Liver (tissue), 9 donors: ENCODE measurements around the gene SLK. TPM values are rescaled to one million over a fixed set of nuclear protein-coding genes. Genes with fewer than 3 reads are reported as not detected.

Experiments used
- DNase-seq: peaks from one replicate; pipeline ENCODE4 v3.0.0-alpha.2; 2017; ENCODE audit warnings: low spot score
- H3K27ac ChIP-seq, 2 donors: one replicate each; pipeline ENCODE4 v1.7.0; 2013; ENCODE audit warnings: inconsistent platforms in 2 of 2, low read length in 2 of 2, control low read depth in 1 of 2, low read depth in 1 of 2, mild to moderate bottlenecking in 1 of 2
- H3K27me3 ChIP-seq, 4 donors: one replicate each; pipeline versions ENCODE4 v1.6.1 to v1.7.0; 2013; ENCODE audit warnings: low read length in 3 of 4, inconsistent platforms in 1 of 4, mild to moderate bottlenecking in 1 of 4, moderate library complexity in 1 of 4; ENCODE audit not compliant: control insufficient read depth in 4 of 4, insufficient read depth in 4 of 4
- H3K36me3 ChIP-seq, 4 donors: one replicate each; pipeline versions ENCODE4 v1.6.1 to v1.7.0; 2013; ENCODE audit warnings: low read length in 3 of 4, mild to moderate bottlenecking in 3 of 4, low read depth in 1 of 4, moderate library complexity in 1 of 4; ENCODE audit not compliant: control insufficient read depth in 4 of 4, insufficient read depth in 3 of 4
- H3K4me1 ChIP-seq, 4 donors: one replicate each; pipeline versions ENCODE4 v1.6.1 to v1.7.0; 2013; ENCODE audit warnings: low read length in 3 of 4, mild to moderate bottlenecking in 3 of 4, moderate library complexity in 1 of 4; ENCODE audit not compliant: control insufficient read depth in 4 of 4, insufficient read depth in 4 of 4
- H3K4me3 ChIP-seq, 3 donors: one replicate each; pipeline versions ENCODE4 v1.6.1 to v1.7.0; 2013; ENCODE audit warnings: low read length in 3 of 3, control low read depth in 1 of 3, low read depth in 1 of 3, mild to moderate bottlenecking in 1 of 3
- H3K9ac ChIP-seq, 2 donors: one replicate each; pipeline ENCODE4 v1.7.0; 2013; ENCODE audit warnings: low read length in 2 of 2, mild to moderate bottlenecking in 2 of 2, moderate library complexity in 2 of 2, control low read depth in 1 of 2, low read depth in 1 of 2
- H3K9me3 ChIP-seq, 4 donors: one replicate each; pipeline versions ENCODE4 v1.6.1 to v1.7.0; 2013; ENCODE audit warnings: low read length in 3 of 4; ENCODE audit not compliant: control insufficient read depth in 4 of 4
- FOXA2 ChIP-seq: IDR thresholded peaks from 2 replicates; pipeline ENCODE4 v1.6.1; 2016; ENCODE audit warnings: antibody characterized with exemption
- GABPA ChIP-seq, 2 donors: IDR thresholded peaks in 1 of 2; conservative IDR thresholded peaks in 1 of 2; 2 replicates each; pipeline ENCODE4 v1.6.1; 2016; ENCODE audit warnings: antibody characterized with exemption in 2 of 2, mild to moderate bottlenecking in 1 of 2, moderate library complexity in 1 of 2
- HNF4A ChIP-seq, 2 donors: conservative IDR thresholded peaks; 2 replicates each; pipeline ENCODE4 v1.6.1; 2016; ENCODE audit warnings: antibody characterized with exemption in 2 of 2, mild to moderate bottlenecking in 2 of 2
- HNF4G ChIP-seq: IDR thresholded peaks from 2 replicates; pipeline ENCODE4 v1.6.1; 2016; ENCODE audit warnings: antibody characterized with exemption
- JUND ChIP-seq, 2 donors: IDR thresholded peaks; 2 replicates each; pipeline ENCODE4 v1.6.1; 2016; ENCODE audit warnings: antibody characterized with exemption in 2 of 2
- NR2F2 ChIP-seq: IDR thresholded peaks from 2 replicates; pipeline ENCODE4 v1.6.1; 2016; ENCODE audit warnings: antibody characterized with exemption
- RAD21 ChIP-seq, 2 donors: IDR thresholded peaks; 2 replicates each; pipeline ENCODE4 v1.6.1; 2016; ENCODE audit warnings: antibody characterized with exemption in 2 of 2, mild to moderate bottlenecking in 2 of 2
- RXRA ChIP-seq, 2 donors: IDR thresholded peaks; 2 replicates each; pipeline ENCODE4 v1.6.1; 2017 to 2018; ENCODE audit warnings: antibody characterized with exemption in 2 of 2, mild to moderate bottlenecking in 1 of 2
- SP1 ChIP-seq: IDR thresholded peaks from 2 replicates; pipeline ENCODE4 v1.6.1; 2018; ENCODE audit warnings: antibody characterized with exemption, mild to moderate bottlenecking
- TAF1 ChIP-seq: conservative IDR thresholded peaks from 2 replicates; pipeline ENCODE4 v1.6.1; 2016; ENCODE audit warnings: antibody characterized with exemption, mild to moderate bottlenecking
- YY1 ChIP-seq: IDR thresholded peaks from 2 replicates; pipeline ENCODE4 v1.6.1; 2016; ENCODE audit warnings: antibody characterized with exemption, mild to moderate bottlenecking
- WGBS: extraction: QIAGEN DNeasy Blood & Tissue Kit; methylation state at CpG from one replicate; pipeline ENCODE4 v1.1.7; 2013; 5-methylcytosine and 5-hydroxymethylcytosine counted together
- polyA plus RNA-seq, 2 donors: library from polyadenylated mRNA; stranded (reverse) in 1 of 2; unstranded in 1 of 2; fragments of 200-250 nt in 1 of 2; fragments of >200 nt in 1 of 2; fragmentation: Nextera tagmentation in 1 of 2; extraction: Ambion mirVana in 1 of 2; gene quantifications; one replicate each; pipeline versions ENCODE4 v1.2.1 to v1.2.3, GENCODE V29; 2013 to 2015
- total RNA-seq, 2 donors: library from RNA; depleted of rRNA; stranded (reverse); fragments of >200 nt; gene quantifications; one replicate each; pipeline ENCODE4 v1.2.3, GENCODE V29; 2014
- TF ChIP-seq, protein P1 (sequence below): IDR thresholded peaks from 2 replicates; pipeline ENCODE4 v1.6.1; 2016; ENCODE audit warnings: antibody characterized with exemption
- TF ChIP-seq, protein P2 (sequence below): IDR thresholded peaks from 2 replicates; pipeline ENCODE4 v1.6.1; 2016; ENCODE audit warnings: antibody characterized with exemption
- TF ChIP-seq, protein P3 (sequence below): fragments of 150-350 bp; IDR thresholded peaks from 2 replicates; pipeline ENCODE4 v1.5.1; 2017; ENCODE audit warnings: improper control_type of control experiment, low read depth, low read length; ENCODE audit not compliant: missing input control
- TF ChIP-seq, protein P4 (sequence below): IDR thresholded peaks from 2 replicates; pipeline ENCODE4 v1.6.1; 2016; ENCODE audit warnings: antibody characterized with exemption, mild to moderate bottlenecking
- donor health status: healthy.
- donor health status: healthy.
- donor health status: healthy.
- donor health status: healthy.
- donor health status: healthy.

Gene SLK
- total and polyA plus RNA-seq, 4 donors, result 3.9 to 20.3 (median 12.4) TPM

DNA sequence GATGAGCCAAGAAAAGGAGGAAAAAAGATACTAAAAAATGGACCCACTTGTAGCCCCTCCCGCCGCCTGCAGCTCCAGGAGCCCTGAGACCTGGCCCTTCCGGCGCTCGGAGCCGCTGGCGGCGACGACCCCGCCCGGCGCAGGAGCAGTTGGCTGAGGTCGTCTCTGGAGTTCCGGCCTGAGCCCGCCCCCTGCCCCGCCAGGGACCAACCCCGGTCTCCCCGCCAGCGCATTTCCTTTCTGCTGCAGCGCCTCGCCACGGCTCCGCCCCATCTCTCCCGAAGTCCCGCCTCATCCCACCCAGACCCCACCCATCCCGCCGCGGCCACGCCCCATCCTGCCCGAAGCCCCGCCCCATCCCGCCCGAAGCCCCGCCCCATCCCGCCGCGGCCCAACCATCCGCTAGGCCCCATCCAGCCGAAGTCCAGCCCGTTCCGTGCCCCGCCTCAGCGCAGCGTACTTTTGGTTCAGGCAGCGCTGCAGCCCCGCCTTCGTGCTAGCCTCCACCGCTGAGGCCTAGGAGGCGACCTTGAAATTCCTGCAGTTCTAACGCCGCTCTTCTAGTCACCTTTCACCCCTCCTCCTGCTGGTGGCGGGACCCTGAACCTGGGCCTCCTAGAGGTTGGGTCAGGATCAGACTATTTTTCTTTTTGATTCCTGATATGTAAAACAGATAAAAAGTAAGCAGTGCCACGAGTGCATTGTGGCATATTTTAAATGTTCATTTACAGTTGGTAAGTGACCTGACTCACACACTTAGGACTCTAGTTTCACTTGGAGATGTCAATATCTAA lies 48.7 kb upstream of the SLK start, which contains the start of gene STN1:
TSS of gene STN1 (minus strand) at position 132 of the 794 bp plus-strand sequence. CDS start 590 bp downstream, outside the sequence.
- Histone ChIP-seq H3K36me3 (no peaks in the 10 kb centered on the region), H3K27ac (peak within 1 kb of the TSS; percentile 96), H3K9ac (peak within 1 kb of the TSS; percentile 85 to 93), H3K27me3 (no peaks in the 10 kb centered on the region), H3K4me3 (peak within 1 kb of the TSS; percentile 58 to 96 (median 95)), H3K9me3 (no peaks in the 10 kb centered on the region), H3K4me1 (peaks cover 3 to 26% (median 13%) of the 10 kb centered on the region in 4 donors)
- TF ChIP-seq RXRA (IDR thresholded peaks at IDR 0.05) (peak; percentile 39 to 71), HNF4G (peak; percentile 64), GABPA (IDR thresholded peaks at IDR 0.05 in 1 of 2, conservative IDR thresholded peaks at IDR 0.05 in 1 of 2) (peak; percentile 49 to 83), NR2F2 (peak; percentile 88), FOXA2 (no peak), JUND (IDR thresholded peaks at IDR 0.05) (no peak), HNF4A (conservative IDR thresholded peaks at IDR 0.05) (peak; percentile 72 to 76), RAD21 (IDR thresholded peaks at IDR 0.05) (peak; percentile 17 to 43), YY1 (peak; percentile 26), TAF1 (peak; percentile 58), SP1 (peak; percentile 96)
- TF ChIP-seq, protein P1, sequence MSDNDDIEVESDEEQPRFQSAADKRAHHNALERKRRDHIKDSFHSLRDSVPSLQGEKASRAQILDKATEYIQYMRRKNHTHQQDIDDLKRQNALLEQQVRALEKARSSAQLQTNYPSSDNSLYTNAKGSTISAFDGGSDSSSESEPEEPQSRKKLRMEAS, result no peak
- TF ChIP-seq, protein P2, sequence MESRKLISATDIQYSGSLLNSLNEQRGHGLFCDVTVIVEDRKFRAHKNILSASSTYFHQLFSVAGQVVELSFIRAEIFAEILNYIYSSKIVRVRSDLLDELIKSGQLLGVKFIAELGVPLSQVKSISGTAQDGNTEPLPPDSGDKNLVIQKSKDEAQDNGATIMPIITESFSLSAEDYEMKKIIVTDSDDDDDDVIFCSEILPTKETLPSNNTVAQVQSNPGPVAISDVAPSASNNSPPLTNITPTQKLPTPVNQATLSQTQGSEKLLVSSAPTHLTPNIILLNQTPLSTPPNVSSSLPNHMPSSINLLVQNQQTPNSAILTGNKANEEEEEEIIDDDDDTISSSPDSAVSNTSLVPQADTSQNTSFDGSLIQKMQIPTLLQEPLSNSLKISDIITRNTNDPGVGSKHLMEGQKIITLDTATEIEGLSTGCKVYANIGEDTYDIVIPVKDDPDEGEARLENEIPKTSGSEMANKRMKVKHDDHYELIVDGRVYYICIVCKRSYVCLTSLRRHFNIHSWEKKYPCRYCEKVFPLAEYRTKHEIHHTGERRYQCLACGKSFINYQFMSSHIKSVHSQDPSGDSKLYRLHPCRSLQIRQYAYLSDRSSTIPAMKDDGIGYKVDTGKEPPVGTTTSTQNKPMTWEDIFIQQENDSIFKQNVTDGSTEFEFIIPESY, result no peak
- TF ChIP-seq, protein P3, sequence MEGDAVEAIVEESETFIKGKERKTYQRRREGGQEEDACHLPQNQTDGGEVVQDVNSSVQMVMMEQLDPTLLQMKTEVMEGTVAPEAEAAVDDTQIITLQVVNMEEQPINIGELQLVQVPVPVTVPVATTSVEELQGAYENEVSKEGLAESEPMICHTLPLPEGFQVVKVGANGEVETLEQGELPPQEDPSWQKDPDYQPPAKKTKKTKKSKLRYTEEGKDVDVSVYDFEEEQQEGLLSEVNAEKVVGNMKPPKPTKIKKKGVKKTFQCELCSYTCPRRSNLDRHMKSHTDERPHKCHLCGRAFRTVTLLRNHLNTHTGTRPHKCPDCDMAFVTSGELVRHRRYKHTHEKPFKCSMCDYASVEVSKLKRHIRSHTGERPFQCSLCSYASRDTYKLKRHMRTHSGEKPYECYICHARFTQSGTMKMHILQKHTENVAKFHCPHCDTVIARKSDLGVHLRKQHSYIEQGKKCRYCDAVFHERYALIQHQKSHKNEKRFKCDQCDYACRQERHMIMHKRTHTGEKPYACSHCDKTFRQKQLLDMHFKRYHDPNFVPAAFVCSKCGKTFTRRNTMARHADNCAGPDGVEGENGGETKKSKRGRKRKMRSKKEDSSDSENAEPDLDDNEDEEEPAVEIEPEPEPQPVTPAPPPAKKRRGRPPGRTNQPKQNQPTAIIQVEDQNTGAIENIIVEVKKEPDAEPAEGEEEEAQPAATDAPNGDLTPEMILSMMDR, result peak; percentile 28
- TF ChIP-seq, protein P4, sequence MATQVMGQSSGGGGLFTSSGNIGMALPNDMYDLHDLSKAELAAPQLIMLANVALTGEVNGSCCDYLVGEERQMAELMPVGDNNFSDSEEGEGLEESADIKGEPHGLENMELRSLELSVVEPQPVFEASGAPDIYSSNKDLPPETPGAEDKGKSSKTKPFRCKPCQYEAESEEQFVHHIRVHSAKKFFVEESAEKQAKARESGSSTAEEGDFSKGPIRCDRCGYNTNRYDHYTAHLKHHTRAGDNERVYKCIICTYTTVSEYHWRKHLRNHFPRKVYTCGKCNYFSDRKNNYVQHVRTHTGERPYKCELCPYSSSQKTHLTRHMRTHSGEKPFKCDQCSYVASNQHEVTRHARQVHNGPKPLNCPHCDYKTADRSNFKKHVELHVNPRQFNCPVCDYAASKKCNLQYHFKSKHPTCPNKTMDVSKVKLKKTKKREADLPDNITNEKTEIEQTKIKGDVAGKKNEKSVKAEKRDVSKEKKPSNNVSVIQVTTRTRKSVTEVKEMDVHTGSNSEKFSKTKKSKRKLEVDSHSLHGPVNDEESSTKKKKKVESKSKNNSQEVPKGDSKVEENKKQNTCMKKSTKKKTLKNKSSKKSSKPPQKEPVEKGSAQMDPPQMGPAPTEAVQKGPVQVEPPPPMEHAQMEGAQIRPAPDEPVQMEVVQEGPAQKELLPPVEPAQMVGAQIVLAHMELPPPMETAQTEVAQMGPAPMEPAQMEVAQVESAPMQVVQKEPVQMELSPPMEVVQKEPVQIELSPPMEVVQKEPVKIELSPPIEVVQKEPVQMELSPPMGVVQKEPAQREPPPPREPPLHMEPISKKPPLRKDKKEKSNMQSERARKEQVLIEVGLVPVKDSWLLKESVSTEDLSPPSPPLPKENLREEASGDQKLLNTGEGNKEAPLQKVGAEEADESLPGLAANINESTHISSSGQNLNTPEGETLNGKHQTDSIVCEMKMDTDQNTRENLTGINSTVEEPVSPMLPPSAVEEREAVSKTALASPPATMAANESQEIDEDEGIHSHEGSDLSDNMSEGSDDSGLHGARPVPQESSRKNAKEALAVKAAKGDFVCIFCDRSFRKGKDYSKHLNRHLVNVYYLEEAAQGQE, result peak; percentile 77
- WGBS, result under 1% methylated on average over 53 of the region's 53 CpGs
- DNase-seq, result peak; percentile 97
